ENCODE measurements around the gene ECE1. TPM values are rescaled to one million over a fixed set of nuclear protein-coding genes. Genes with fewer than 3 reads are reported as not detected.

Gene ECE1
- total RNA-seq, 2 donors from 2014 or later, result 79.1 to 83.3 TPM

Other genes with a start within 250 kb of the ECE1 start
- gene EIF4G3, start 113.6 kb downstream of the ECE1 start, total RNA-seq, result 10 to 100 TPM; 20.8 to 48.8 TPM
- gene NBPF3, start 149.7 kb upstream of the ECE1 start, total RNA-seq, result 10 to 100 TPM in 1 of 2 donors, 1 to 10 TPM in 1; 9.6 to 29.3 TPM
- gene ALPL, start 219.0 kb upstream of the ECE1 start, total RNA-seq, result 10 to 100 TPM in 1 of 2 donors, 1 to 10 TPM in 1; 3.4 to 10.9 TPM